ENCODE data around the gene RNF169. TPM values are rescaled to one million over a fixed set of nuclear protein-coding genes. Genes with fewer than 3 reads are reported as not detected.

Gene RNF169
- total and polyA plus RNA-seq, 2 donors (not counting 1 experiment from before 2014, with no cell fraction given), result 6.7 to 28.4 TPM

GRCh38 chr11:74844865-74845264 lies 96.2 kb downstream of the RNF169 start:
- TF ChIP-seq EZH2 (IDR thresholded peaks at IDR 0.05; ENCODE audit: borderline replicate concordance, insufficient read depth, low read depth, low read length, poor library complexity, severe bottlenecking), result no peak
- no peak for TF ChIP-seq CTCF (IDR thresholded peaks at IDR 0.05)

DNA sequence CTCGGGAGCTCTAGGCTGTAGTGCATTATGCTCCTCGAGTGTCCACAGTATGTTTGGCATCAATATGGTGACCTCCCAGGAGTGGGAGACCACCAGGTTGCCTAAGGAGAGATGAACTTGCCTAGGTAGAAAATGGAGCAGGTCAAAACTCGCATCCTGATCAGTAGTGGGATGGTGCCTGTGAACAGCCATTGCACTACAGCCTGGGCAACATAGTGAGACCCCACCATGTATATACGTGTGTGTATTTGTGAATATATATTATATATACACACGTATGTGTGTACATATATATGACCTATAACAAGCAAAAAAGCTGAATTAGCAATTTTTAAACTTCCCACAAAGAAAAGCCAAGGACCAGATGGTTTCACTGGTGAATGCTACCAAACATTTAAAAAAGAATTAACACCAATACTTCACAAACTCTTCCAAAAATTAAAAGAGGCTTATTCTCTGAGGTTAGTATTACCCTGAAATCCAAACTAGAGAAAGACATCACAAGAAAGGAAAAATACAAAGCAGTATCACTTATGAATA lies 97.4 kb downstream of the RNF169 start:
- Histone ChIP-seq H3K27ac (ENCODE audit: low read length in 2 of 2) (no peak overlapping the region), H3K4me3 (ENCODE audit: control extremely low read depth in 1 of 5, extremely low read depth in 1 of 5, insufficient read depth in 1 of 5, low read depth in 2 of 5, low read length in 4 of 5) (no peak overlapping the region), H3K9ac (ENCODE audit: low read length) (no peak overlapping the region), H3K4me1 (ENCODE audit: control insufficient read depth in 2 of 2, insufficient read depth in 2 of 2, low read length in 2 of 2) (peaks cover 8 to 9% of the 10 kb centered on the region in 2 donors), H3K4me2 (replicated peaks; ENCODE audit: low read depth, low read length, poor library complexity, severe bottlenecking) (no peak overlapping the region), H3K79me2 (ENCODE audit: control insufficient read depth, insufficient read depth, low read length) (no peaks in the 10 kb centered on the region), H2AFZ (ENCODE audit: insufficient read depth, low read depth, low read length, poor library complexity, severe bottlenecking) (no peak overlapping the region), H3K36me3 (replicated peaks in 1 of 2; ENCODE audit: control extremely low read depth in 1 of 2, control insufficient read depth in 1 of 2, extremely low read depth in 1 of 2, insufficient read depth in 2 of 2, low read length in 1 of 2) (peaks cover 0 to 33% of the 10 kb centered on the region in 2 experiments), H3K9me3 (ENCODE audit: control extremely low read depth in 1 of 3, control insufficient read depth in 2 of 3, insufficient read depth in 1 of 3, low read length in 2 of 3) (no peaks in the 10 kb centered on the region), H4K20me1 (ENCODE audit: control insufficient read depth, insufficient read depth, low read length, poor library complexity, severe bottlenecking) (no peaks in the 10 kb centered on the region), H3K27me3 (replicated peaks in 1 of 4; ENCODE audit: control extremely low read depth in 1 of 4, control insufficient read depth in 3 of 4, insufficient read depth in 4 of 4, low read length in 3 of 4) (no peaks in the 10 kb centered on the region)
- H3K27ac Mint-ChIP-seq, result no peak overlapping the region
- ChIA-PET CTCF (no interaction called here), POLR2A (no interaction called here)
- H3K27me3 Mint-ChIP-seq, result no peaks in the 10 kb centered on the region
- DNase-seq (no peak), ATAC-seq (ENCODE audit: low read depth) (no peak)
- 100% methylated on average over 2 of the region's 5 CpGs for WGBS (ENCODE audit: insufficient coverage)
- H3K4me1 Mint-ChIP-seq, result peaks cover 17% of the 10 kb centered on the region
- TF ChIP-seq EZH2 (IDR thresholded peaks at IDR 0.05; ENCODE audit: borderline replicate concordance, insufficient read depth, low read depth, low read length, poor library complexity, severe bottlenecking) (no peak), CTCF (IDR thresholded peaks at IDR 0.05) (no peak)
- no peaks in the 10 kb centered on the region for H3K9me3 Mint-ChIP-seq (ENCODE audit: insufficient read depth)
- H3K4me3 Mint-ChIP-seq, result no peak overlapping the region
- intact Hi-C loops (cut with micrococcal nuclease), result no loop called here

More at GRCh38 chr11:74844865-74845264, 96.2 kb downstream of the RNF169 start:
- 90% methylated on average over 2 of the region's 4 CpGs for WGBS (ENCODE audit: insufficient coverage)
- Histone ChIP-seq H3K79me2 (ENCODE audit: control insufficient read depth, insufficient read depth, low read length) (no peaks in the 10 kb centered on the region), H2AFZ (ENCODE audit: insufficient read depth, low read depth, low read length, poor library complexity, severe bottlenecking) (no peak overlapping the region), H4K20me1 (ENCODE audit: control insufficient read depth, insufficient read depth, low read length, poor library complexity, severe bottlenecking) (no peaks in the 10 kb centered on the region), H3K9me3 (ENCODE audit: control extremely low read depth in 1 of 3, control insufficient read depth in 2 of 3, insufficient read depth in 1 of 3, low read length in 2 of 3) (no peaks in the 10 kb centered on the region), H3K36me3 (replicated peaks in 1 of 2; ENCODE audit: control extremely low read depth in 1 of 2, control insufficient read depth in 1 of 2, extremely low read depth in 1 of 2, insufficient read depth in 2 of 2, low read length in 1 of 2) (peaks cover 0 to 31% of the 10 kb centered on the region in 2 experiments), H3K27ac (ENCODE audit: low read length in 2 of 2) (no peak overlapping the region), H3K4me2 (replicated peaks; ENCODE audit: low read depth, low read length, poor library complexity, severe bottlenecking) (no peak overlapping the region), H3K4me3 (ENCODE audit: control extremely low read depth in 1 of 5, extremely low read depth in 1 of 5, insufficient read depth in 1 of 5, low read depth in 2 of 5, low read length in 4 of 5) (no peak overlapping the region), H3K27me3 (replicated peaks in 1 of 4; ENCODE audit: control extremely low read depth in 1 of 4, control insufficient read depth in 3 of 4, insufficient read depth in 4 of 4, low read length in 3 of 4) (no peaks in the 10 kb centered on the region), H3K4me1 (ENCODE audit: control insufficient read depth in 2 of 2, insufficient read depth in 2 of 2, low read length in 2 of 2) (peaks cover 8 to 9% of the 10 kb centered on the region in 2 donors), H3K9ac (ENCODE audit: low read length) (no peak overlapping the region)
- H3K27me3 Mint-ChIP-seq, result no peaks in the 10 kb centered on the region
- H3K9me3 Mint-ChIP-seq (ENCODE audit: insufficient read depth), result no peaks in the 10 kb centered on the region
- CTCF ChIA-PET, result interaction anchor here (1.2 kb wide), 1 partner anchor 142 kb away, joined by 3 read pairs; no protein-coding TSS in a partner anchor
- POLR2A ChIA-PET, result no interaction called here
- DNase-seq (no peak), ATAC-seq (ENCODE audit: low read depth) (no peak)
- intact Hi-C loops (cut with micrococcal nuclease), result no loop called here
- H3K27ac Mint-ChIP-seq, result no peak overlapping the region
- peaks cover 17% of the 10 kb centered on the region for H3K4me1 Mint-ChIP-seq
- H3K4me3 Mint-ChIP-seq, result no peak overlapping the region
